Rectal smooth muscle tissue (tissue), 1 donor: ENCODE data around the gene TANK.
"Not testable (repeated sequence)": the region's sequence is repeated elsewhere in the genome, so short reads cannot be mapped to it uniquely, and the experiment has no call there.

ENCODE experiments used
- H3K27ac ChIP-seq: one replicate; pipeline ENCODE4 v1.7.0; 2013; ENCODE audit warnings: low read depth, low read length, inconsistent platforms
- H3K27me3 ChIP-seq: one replicate; pipeline ENCODE4 v1.7.0; 2013; ENCODE audit warnings: low read length; ENCODE audit not compliant: control insufficient read depth, insufficient read depth
- H3K36me3 ChIP-seq: one replicate; pipeline ENCODE4 v1.7.0; 2013; ENCODE audit warnings: low read length; ENCODE audit not compliant: control insufficient read depth, insufficient read depth
- H3K4me1 ChIP-seq: one replicate; pipeline ENCODE4 v1.7.0; 2013; ENCODE audit warnings: low read length; ENCODE audit not compliant: control insufficient read depth, insufficient read depth
- H3K4me3 ChIP-seq: one replicate; pipeline ENCODE4 v1.7.0; 2013; ENCODE audit warnings: low read length
- H3K9ac ChIP-seq: one replicate; pipeline ENCODE4 v1.7.0; 2013; ENCODE audit warnings: low read length

TANK gene

DNA sequence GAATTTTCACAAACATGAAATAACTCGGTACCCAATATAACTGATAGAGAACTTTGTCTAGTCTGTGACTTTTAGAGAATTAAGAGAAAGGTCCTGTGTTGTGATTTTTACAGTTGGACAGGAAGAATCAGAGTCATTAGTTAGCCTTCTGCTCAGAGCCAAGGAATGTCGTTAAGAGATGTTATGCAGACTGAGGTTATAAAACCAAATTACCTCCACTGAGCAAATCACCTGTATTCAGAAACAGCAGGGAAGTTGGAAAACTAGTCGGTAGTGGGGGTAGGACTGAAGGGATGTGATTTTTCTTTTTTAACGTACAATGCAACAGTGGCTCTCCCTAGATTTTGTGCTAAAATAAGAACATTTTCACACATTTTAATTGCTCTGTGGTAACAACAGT is 18.5 kb downstream of the TANK start:
- no peaks in the 10 kb centered on the region for H3K27me3 ChIP-seq
- no peak overlapping the region for H3K9ac ChIP-seq
- no peak overlapping the region for H3K27ac ChIP-seq
- H3K36me3 ChIP-seq, result peaks cover 9% of the 10 kb centered on the region
- H3K4me1 ChIP-seq, result no peaks in the 10 kb centered on the region
- H3K4me3 ChIP-seq, result no peak overlapping the region

DNA sequence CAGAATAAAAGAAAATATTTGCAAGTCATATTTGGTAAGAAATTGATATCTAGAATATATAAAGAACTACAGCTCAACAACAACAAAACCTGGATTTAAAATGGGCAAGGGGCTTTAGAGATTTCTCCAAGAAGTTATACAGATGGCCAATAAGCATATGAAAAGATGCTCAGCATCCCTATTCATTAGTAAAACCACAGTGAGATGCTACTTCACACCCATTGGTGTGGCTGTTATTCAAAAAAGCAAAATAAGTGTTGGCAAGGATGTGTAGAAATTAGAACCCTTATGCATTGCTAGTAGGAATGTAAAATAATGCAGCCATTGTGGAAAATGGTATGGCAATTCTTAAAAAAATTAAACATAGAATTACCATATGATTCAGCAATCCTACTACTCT is 29.8 kb downstream of the TANK start:
- H3K9ac ChIP-seq, result no peak overlapping the region
- H3K4me3 ChIP-seq, result no peak overlapping the region
- no peak overlapping the region for H3K27ac ChIP-seq
- H3K27me3 ChIP-seq, result no peaks in the 10 kb centered on the region
- peaks cover 2% of the 10 kb centered on the region for H3K4me1 ChIP-seq
- H3K36me3 ChIP-seq, result no peaks in the 10 kb centered on the region

GRCh38 chr2:161195602-161196001 is 35.4 kb downstream of the TANK start:
- not testable (repeated sequence) for H3K27me3 ChIP-seq, H3K4me3 ChIP-seq, H3K27ac ChIP-seq, H3K4me1 ChIP-seq, H3K36me3 ChIP-seq, H3K9ac ChIP-seq

DNA sequence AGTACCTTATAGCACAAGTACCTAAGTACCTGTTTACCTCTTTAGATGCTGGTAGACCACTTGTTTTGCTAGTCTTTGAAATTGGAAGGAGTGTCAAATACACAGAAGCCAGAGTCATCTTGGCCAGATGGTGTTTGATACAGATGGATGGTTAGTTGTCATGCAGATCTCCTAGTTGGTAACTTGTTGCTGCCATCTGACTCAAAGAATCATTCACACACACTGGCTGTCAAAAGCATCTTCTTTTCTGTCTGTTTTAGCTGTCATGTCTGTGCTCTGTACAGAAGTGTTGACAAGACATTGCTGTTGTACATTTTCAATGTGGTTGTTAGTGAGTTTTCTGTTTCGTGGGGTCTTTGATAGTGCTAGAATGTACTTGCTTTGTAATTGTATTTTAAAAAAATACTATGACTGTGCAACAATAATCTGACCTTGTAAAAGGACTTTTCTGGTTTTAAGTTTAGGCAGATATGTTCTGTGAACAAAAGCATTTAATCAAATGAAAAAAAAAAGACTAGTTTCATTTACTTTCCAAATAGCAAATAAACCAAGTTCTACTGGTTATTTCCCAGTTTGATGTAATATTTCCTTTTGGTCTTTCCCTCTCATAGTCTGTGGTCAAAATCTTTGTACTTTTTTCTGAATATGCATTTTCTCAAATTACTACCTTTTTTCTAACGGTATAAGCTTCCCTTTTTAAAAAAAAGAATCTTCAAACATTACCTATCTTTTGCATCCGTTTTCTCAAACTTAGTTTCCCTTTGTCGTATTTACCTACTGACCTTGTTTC is 39.9 kb downstream of the TANK start:
- Histone ChIP-seq H3K4me1 (no peaks in the 10 kb centered on the region), H3K4me3 (no peak overlapping the region), H3K36me3 (peaks cover 2% of the 10 kb centered on the region), H3K27me3 (no peaks in the 10 kb centered on the region), H3K9ac (no peak overlapping the region), H3K27ac (no peak overlapping the region)

DNA sequence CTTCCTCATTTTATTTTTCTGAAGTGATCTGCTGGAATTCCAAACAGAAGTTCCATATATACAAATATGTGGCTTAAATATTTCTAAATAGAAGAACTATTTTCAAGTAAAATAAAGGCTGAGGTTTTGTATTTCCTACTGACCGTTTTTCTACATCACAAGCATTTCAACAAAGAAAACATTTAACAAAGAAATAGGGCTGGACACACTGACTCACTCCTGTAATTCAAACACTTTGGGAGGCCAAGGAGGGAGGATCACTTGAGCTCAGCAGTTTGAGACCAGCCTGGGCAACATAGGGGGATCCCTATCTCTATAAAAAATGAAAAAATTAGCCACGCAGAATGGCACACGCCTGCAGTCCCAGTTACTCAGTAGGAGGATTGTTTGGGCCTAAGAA is 44.6 kb downstream of the TANK start:
- Histone ChIP-seq H3K27ac (no peak overlapping the region), H3K4me1 (no peaks in the 10 kb centered on the region), H3K36me3 (peaks cover 3% of the 10 kb centered on the region), H3K9ac (no peak overlapping the region), H3K4me3 (no peak overlapping the region), H3K27me3 (no peaks in the 10 kb centered on the region)

GRCh38 chr2:161206471-161207032 is 46.3 kb downstream of the TANK start:
- no peak overlapping the region for H3K4me3 ChIP-seq
- H3K27ac ChIP-seq, result no peak overlapping the region
- no peak overlapping the region for H3K9ac ChIP-seq
- H3K36me3 ChIP-seq, result peaks cover 3% of the 10 kb centered on the region
- H3K27me3 ChIP-seq, result no peaks in the 10 kb centered on the region
- no peaks in the 10 kb centered on the region for H3K4me1 ChIP-seq

DNA sequence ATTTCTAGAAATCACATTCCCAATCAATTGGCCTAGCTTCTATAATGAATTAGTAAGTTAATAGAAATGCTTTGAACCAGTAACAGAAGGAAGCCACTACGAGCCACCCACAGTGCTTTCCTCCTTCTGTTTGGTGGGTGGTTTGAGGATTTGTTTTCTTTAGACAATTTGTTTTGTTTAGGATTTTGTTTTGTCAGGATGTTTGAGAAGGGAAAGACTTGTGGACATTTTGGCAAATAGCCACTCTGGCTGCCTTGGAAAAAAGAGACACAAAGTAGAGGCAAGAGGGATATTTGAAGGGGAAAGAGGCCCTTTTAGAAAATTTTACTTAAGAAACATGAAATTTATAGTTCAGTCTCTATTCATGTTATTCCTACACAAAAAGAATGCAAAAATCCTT is 47.7 kb downstream of the TANK start:
- H3K27me3 ChIP-seq, result no peaks in the 10 kb centered on the region
- H3K4me1 ChIP-seq, result no peaks in the 10 kb centered on the region
- peaks cover 3% of the 10 kb centered on the region for H3K36me3 ChIP-seq
- H3K4me3 ChIP-seq, result no peak overlapping the region
- H3K9ac ChIP-seq, result no peak overlapping the region
- H3K27ac ChIP-seq, result no peak overlapping the region

- Histone ChIP-seq H3K27me3 (no peaks in the 10 kb centered on the region), H3K4me1 (no peaks in the 10 kb centered on the region), H3K9ac (peak overlapping the region; percentile 38), H3K4me3 (no peak overlapping the region), H3K27ac (no peak overlapping the region), H3K36me3 (peaks cover 3% of the 10 kb centered on the region)
Measured at GRCh38 chr2:161208527-161209139, 48.4 kb downstream of the TANK start.

DNA sequence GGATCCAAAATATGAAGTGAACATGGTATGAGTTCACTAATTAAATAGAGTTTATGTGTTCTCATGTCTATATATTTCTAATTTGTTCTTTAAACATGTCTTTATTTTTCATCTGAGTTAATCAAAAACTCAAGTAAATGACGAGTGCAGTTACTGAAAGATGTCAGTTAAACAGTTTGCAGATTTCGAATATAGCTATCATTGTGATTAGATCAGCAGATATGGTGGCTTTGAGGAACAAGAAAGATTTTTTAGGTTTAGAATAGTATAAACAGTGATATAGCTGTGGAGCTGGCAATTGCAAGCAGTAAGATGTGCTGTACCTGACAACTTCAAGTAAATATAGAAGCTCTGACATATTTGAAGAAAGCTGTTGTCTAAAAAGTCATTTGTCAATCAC is 49.7 kb downstream of the TANK start:
- Histone ChIP-seq H3K36me3 (peaks cover 3% of the 10 kb centered on the region), H3K27me3 (no peaks in the 10 kb centered on the region), H3K4me1 (no peaks in the 10 kb centered on the region), H3K9ac (no peak overlapping the region), H3K27ac (no peak overlapping the region), H3K4me3 (no peak overlapping the region)

GRCh38 chr2:161217597-161218185 is 57.5 kb downstream of the TANK start:
- H3K4me3 ChIP-seq, result no peak overlapping the region
- H3K27ac ChIP-seq, result no peak overlapping the region
- no peaks in the 10 kb centered on the region for H3K36me3 ChIP-seq
- H3K4me1 ChIP-seq, result no peaks in the 10 kb centered on the region
- no peaks in the 10 kb centered on the region for H3K27me3 ChIP-seq
- no peak overlapping the region for H3K9ac ChIP-seq

DNA sequence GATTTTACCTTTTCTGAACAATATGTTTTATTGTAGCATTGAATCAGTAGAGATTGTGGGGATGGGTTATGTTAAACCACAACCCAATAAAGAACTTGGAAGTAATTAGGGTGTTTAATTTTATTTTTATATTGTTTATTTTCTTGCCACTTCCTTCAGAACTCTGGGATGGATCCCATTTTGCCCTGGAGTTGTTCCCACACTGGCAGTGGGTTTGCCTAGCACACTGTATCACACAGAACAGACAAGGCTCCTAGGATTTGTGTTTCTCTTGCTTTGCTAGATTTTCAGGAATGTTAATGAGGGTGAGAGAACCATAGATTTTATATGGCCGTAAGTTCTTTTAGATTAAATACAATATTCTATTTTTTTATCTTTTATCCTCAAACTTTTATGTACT is 59.0 kb downstream of the TANK start:
- H3K4me3 ChIP-seq, result no peak overlapping the region
- H3K27ac ChIP-seq, result no peak overlapping the region
- H3K9ac ChIP-seq, result no peak overlapping the region
- H3K4me1 ChIP-seq, result no peaks in the 10 kb centered on the region
- H3K27me3 ChIP-seq, result no peaks in the 10 kb centered on the region
- H3K36me3 ChIP-seq, result no peaks in the 10 kb centered on the region

DNA sequence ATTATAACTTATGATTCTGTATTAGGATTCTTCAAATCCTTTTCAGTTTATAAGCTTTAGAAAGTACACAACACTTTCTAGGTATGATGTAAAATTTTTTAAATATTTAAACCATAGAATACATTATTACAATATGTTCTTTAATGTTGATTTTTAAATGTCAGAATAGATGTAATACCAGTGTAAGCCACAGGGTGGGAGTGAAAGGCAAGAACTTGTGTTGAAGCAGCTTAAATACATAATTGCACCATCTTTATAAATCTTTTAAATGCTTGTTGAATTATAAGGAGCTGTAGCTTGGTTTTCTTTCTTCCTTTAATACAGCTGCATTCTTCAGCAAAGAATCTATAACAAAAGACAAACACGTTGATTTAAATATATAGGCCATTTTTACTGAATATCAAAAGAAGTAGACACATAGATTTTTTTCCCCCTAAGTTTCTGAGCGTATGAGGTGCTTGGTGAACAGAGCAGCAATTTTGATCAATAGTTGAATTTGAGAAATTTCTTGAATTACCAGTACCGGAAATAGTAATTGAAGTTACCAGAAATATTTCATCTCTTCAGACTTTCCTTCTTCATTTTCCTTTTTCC is 63.0 kb downstream of the TANK start:
- peaks cover 5% of the 10 kb centered on the region for H3K36me3 ChIP-seq
- no peak overlapping the region for H3K27ac ChIP-seq
- no peaks in the 10 kb centered on the region for H3K4me1 ChIP-seq
- no peaks in the 10 kb centered on the region for H3K27me3 ChIP-seq
- H3K9ac ChIP-seq, result no peak overlapping the region
- no peak overlapping the region for H3K4me3 ChIP-seq
